GM10847 (cell line): ENCODE measurements around the gene PRKRA.

Experiments
- POLR2A ChIP-seq: IDR thresholded peaks from 2 replicates; pipeline ENCODE4 v1.6.1; 2011; ENCODE audit not compliant: insufficient read length; ENCODE audit errors: extremely low read depth

Gene PRKRA

DNA sequence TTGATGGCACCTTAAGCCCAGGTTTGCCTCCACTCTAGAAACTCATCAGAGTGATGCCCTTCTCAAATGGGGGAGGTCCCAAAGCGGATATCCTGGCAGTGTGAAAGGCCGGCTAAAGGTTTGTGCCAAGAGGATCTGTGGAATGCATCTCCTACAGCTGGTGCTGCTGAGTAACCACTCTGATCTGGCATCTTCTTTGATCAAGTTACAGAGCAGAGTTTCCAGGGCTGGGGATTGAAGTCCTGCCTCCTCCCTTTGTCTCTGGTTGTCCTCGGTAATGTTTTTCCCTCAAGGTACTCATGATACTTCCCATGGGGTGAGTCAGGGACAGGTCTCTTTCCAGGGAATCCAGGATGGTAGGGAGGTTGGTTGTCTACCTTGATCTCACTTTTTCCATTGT, 24.6 kb downstream of the PRKRA start:
- TF ChIP-seq POLR2A: no peak

DNA sequence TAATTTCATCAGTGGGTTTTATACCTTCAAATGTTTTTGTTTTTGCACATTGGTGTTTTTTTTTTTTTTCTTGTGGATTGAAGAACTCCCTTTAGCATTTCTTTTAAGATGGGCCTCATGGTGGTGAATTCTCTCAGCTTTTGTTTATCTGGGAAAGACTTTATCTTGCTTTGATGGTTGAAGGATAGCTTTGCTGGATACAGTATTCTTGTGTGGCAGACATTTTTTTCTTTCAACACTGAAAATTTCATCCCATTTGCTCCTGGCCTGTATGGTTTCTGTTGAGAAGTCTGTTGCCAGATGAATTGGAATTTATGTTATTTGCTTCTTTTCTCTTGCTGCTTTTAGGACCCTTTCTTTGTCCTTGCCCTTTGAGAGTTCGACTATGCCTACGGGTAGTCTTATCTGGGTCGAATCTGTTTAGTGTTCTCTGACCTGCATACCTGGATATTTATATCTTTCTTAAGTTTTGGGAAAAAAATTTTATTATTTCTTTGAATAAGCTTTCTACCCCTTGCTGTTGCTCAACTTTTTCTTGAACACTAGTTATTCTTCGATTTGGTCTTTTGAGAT, 25.6 kb downstream of the PRKRA start:
- no peak for TF ChIP-seq POLR2A

DNA sequence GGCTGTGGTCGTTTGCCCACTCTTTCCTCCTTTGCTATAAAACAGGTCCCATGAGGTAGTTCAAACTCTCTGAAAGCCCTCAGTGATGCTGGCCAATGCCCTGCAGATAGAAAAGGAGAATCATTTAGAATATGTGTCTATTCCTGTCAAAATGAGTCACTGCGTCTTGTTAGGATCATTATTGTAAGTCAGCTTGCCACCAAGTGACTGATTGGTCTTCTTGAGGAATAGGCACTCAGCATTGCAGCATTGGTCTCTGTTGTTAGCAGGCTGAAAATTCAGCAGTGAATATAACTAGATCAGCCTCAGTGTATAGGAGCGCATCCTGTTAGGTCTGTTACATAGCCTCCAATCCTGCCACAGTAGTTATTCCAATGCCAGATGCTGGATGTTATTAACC, 28.9 kb downstream of the PRKRA start:
- TF ChIP-seq POLR2A: no peak

DNA sequence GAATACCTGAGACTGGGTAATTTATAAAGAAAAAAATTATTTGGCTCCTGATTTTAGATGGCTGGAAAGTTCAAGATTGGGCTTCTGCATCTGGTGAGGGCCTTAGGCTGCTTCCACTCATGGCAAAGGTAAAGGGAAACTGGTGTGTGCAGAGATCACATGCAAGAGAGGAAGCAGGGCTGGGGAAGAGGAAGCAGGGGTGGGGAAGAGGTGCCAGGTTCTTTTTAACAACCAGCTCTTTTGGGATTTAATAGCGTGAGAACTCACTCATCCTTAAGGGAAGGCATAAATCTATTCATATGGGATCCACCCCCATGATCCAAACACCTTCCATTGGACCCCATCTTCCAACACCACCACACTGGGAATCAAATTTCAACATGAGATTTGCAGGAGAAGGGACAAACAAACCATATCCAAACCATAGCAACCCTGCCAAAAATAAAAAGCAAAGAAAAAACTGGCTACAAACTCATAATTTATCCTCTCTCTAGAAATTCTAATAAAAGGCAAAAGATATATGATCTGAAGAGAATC, 30.4 kb downstream of the PRKRA start:
- no peak for TF ChIP-seq POLR2A

DNA sequence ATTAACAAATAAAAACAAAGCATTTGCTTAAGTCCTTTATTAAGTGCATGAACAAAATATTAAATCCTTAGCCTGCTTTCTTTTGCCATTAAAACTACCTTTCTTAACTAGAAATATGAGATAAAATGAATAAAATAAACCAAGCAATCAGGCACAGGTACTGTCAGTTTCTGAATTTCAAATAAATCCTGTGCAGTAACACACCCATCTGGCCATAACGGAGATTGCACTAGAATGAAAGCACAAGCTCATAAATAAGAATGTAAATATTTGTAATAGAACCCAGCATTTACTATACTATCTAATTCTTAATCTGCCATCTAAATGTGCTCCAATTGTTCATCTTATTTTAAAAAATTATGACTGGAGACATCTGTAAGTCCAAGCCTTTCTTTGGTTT, 31.9 kb downstream of the PRKRA start:
- no peak for TF ChIP-seq POLR2A

DNA sequence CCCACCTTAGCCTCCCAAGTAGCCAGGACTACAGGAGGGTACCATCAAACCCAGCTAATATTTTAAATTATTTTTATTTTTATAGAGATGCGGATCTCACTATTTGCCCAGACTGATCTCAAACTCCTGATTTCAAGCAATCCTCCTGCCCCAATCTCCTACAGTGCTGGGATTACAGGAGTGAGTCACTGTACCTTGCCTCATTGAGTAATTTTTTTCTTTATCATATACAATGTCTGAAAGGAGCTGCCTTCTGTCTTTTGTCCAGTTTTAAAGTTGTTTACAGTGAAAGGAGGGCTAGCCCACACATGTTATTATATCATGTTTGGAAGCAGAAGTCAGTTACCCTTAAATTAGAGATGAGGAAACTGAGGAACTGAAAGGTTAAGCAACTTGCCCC, 32.5 kb downstream of the PRKRA start:
- TF ChIP-seq POLR2A: no peak

DNA sequence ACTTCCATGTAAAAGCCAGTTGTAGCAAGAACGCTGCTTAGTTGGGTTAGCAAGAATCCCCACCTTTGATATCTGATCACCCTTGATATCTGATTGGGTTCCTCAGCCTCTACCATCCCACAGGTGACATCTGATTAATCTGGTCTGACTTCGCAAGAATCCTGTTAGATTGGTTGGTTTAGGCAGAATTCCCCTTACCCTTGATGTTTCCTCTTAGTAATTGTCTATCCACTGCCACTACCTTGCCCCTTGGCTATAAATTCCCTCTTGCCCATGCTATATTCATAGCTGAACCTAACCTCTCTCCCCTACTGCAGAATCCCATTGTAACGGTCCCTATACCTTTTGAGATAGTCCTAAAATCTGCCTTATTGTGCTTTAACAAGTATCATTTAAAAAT, 33.1 kb downstream of the PRKRA start:
- TF ChIP-seq POLR2A: no peak

DNA sequence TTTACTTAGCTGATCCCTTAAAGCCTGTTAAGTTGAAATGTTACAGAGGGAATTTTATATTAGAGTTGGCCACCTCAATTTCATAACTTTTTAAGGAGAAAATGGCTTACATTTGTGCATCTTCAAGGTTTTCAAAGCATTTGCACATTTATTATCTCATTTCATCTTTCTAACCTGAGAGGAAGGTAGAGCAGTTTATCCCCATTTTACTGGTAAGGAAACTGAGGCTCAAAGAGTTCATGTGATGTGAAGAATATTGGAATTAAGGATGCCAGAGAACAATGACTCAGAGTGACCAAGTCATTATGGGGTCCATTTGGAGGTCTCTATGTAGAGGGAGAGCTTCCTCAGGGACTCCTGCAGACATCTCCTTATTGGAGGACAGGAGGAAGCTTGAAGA, 35.0 kb downstream of the PRKRA start:
- TF ChIP-seq POLR2A: no peak

DNA sequence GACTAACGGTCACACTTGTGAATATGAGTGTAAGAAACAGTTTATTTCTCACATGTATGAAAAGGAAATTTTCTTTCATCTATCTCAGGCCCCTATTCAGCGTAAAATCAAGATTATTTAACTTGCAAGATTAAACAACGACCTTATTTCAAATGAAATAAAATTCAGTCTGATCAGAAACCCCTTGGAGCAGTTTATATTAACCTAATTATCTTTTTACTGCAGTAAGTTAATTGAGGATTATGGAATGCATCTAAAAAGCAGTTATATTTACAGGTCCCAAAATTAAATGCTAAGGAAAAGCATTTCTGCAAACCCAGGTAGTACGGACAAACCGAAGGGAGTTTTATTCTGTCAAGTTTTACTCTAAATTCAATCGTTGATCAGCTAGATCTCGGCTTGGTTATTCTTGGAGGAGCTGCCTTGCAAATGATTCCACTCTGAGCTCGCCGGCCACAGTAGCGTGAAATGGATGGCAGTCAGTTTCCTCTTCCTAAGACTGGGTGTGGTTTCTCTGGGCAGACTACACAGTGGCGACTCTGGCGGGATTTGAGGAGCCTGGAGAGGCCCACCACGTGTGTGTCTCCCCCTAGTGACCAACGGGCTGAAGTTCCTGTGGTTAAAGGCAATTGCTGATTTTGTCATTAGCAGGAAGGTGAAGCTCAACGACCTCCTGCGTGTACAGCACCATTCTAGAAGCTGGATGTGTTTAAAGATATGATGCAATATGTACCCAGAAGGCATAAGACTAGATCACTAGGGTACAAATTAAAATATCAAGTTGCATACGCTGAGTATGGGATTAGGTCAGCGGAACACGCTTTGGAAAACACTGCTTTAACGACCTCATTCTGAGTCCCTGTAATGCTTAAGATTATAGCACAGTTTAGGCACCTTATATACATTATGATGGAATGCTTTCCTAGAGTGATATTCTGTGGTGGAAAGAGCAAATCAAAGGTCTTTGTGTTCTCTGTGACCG, 36.4 kb downstream of the PRKRA start:
- TF ChIP-seq POLR2A: peak; percentile 58

DNA sequence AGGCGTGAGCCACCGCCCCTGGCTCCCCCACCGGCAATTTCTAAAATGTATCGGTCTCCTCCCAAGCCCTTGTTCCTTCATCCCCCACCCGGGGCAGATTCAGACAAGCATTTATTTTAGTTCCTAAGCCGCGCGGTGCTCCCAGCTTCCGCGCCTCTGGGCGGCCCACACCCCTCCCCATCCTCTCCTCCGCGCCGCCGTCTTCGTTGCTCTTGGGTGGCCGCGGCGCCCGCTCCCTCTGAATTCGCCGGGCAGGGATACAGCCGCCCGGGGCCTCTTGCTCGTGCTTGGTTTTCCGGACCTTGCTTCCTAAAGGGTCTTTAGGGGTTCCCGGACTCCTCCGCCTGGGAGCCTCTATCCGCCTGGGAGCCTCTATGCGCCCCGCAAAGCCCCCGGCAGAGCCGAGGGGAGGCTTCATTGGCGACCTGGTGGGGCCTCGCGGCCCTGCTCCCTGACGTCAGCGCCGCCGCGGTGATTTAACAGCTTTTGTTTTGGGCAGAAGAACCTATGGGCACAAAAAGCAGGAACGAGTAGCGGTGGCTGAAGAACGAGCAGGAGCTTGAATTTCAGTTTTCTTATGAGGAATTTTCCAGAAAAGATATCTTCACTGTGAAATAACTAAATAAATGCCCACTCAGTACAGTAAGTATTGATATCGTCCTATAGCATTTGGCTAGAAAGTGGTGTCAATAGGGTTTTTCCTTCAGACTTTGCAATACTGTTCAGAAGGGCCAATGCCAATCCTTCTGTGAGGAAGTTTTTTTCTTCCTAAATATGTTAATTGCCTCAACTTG, 37.3 kb downstream of the PRKRA start:
- peak; percentile 60 for TF ChIP-seq POLR2A

DNA sequence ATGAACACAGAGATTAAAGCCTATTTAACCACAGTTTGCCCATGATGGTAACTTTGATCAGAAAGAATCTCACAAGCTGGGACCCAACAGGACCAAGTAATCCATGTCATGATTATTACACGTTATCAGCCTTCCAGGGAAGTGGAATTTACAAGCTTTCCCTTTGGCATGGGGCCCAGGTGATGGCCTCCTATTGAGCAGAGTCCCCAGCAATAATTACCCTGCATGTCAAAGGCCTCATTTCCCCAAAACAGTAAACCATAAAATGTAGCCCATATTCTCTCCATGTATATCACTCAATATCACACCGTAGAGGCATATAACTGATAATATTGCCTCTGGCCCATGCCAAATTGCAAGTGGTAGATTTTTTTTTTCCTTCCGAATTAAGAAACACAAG, 38.9 kb downstream of the PRKRA start:
- TF ChIP-seq POLR2A: no peak

DNA sequence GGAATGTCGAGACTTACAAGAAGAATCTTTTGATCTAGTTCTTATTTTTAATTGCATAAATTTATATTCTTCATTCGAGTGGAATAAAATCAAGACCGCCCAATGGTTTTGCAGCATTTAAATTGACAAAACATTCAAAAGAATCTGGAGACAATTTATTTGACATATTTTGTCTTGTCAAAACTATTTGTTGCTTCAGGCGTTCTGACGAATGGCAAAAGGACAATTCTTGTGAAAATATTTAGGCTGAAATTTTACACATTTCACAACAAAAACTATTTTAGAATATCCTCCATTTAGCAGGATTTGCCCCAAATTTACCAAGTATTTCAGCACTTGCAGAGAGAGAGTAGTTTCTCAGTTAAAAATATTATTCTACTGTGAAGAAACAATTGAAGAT, 41.7 kb downstream of the PRKRA start:
- no peak for TF ChIP-seq POLR2A

DNA sequence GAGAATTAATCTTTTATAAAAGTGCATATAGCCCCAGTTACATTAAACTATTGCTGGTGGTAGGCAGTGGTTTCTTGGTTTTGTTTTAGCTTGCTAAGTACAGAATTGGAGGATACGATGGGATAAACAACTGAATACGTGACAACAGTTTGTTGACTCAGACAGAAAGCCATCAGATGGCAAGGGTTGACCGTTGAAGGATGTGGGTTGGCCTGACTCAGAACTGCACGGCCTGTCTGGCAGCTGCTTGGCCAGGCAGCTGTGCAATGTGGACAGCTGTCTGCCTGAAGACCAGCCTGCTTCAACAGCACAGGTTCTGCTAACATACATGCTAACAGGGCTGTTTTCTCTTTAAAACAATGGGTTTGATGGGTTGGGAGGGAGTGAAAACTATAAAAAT, 46.6 kb downstream of the PRKRA start:
- TF ChIP-seq POLR2A: no peak

DNA sequence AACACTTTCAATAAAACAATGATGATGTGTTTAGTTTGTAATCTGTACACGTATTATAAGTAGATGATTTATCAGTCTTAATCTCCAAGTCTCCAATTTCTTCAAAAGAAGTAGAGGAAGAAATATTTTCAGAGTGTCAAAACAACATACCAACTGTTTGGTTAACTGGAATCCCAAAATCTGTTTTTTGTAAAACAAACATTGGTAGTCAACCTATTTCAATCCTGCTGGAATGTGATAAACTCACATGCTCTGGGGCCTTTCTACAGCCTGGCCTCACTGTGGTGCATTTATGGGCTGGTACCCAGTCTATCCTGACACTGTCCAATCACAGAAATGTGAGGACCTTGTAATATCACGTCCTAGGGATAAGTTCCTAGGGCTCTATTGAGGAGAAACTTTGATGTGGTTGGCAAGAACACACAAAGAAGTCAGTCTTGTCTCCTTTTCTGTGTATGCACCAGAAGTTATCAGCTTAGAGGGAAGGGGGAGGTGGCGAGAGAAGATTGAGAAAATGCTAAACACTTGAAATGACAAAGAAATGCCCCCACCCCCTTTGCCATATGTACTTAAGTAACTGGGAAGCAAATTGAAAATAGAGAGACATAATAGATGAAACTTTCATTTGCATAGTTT, 47.2 kb downstream of the PRKRA start:
- TF ChIP-seq POLR2A: no peak

DNA sequence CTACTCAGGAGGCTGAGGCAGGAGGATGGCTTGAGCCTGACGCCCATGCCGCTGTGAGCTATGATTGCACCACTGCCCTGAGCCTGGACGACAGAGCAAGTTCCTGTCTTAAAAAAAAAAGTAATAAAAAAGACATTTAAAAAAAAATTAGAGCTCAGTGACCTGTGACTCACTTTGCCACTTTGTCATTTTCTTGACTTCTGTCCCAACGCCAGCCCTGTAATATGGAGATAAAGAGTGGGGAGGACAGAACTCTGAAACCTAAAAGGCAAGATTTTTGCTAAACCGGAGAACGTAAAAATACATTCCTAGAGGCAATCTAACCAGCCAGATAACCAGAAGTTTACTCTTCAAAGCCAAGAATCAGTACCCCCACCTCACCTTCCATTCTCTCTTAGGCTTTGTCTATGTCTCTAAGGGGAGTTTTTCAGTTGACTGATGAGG, 49.0 kb downstream of the PRKRA start:
- TF ChIP-seq POLR2A: no peak
